Measurements from ENCODE around the gene VPREB1. TPM values are rescaled to one million over a fixed set of nuclear protein-coding genes. Genes with fewer than 3 reads are reported as not detected.
A peak's percentile ranks its signal among the peaks of the same experiment; 100 is the strongest.

Gene VPREB1
- total RNA-seq, 4 donors from 2014 or later, result not detected

DNA sequence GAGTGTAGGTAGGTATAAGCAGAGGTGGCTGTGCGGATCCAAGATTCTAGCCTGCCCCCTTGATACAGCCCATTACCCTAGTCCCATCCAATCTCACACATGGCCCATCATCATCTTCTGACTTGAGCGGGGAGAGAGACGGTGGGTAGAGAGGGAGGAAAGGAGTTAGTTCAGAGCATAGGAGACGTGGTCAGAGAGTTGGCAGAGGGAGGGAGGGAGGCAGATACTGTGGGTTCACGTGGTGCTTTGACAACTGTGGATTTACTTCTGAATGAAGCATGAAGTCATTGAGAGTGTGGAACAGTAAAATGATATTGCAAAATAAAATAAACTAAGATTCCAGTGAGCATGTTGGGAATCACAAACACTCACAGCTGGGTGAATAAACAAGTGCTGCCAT is 31.4 kb upstream of the VPREB1 start:
- H3K36me3 ChIP-seq, result no peaks in the 10 kb centered on the region
- peak; percentile 57 for DNase-seq (ENCODE audit: extremely low spot score)
- no peak overlapping the region for H3K4me3 ChIP-seq
- no peaks in the 10 kb centered on the region for H3K9me3 ChIP-seq
- intact Hi-C loops (cut with DNase I), result no loop called here
- no peak overlapping the region for H3K27ac ChIP-seq (replicated peaks in 1 of 4)
- H3K4me1 ChIP-seq, result no peaks in the 10 kb centered on the region
- TF ChIP-seq POLR2A (IDR thresholded peaks at IDR 0.05; ENCODE audit: low read depth) (no peak), EP300 (IDR thresholded peaks at IDR 0.05) (no peak), POLR2AphosphoS5 (IDR thresholded peaks at IDR 0.05) (no peak)
- TF ChIP-seq, protein P1, sequence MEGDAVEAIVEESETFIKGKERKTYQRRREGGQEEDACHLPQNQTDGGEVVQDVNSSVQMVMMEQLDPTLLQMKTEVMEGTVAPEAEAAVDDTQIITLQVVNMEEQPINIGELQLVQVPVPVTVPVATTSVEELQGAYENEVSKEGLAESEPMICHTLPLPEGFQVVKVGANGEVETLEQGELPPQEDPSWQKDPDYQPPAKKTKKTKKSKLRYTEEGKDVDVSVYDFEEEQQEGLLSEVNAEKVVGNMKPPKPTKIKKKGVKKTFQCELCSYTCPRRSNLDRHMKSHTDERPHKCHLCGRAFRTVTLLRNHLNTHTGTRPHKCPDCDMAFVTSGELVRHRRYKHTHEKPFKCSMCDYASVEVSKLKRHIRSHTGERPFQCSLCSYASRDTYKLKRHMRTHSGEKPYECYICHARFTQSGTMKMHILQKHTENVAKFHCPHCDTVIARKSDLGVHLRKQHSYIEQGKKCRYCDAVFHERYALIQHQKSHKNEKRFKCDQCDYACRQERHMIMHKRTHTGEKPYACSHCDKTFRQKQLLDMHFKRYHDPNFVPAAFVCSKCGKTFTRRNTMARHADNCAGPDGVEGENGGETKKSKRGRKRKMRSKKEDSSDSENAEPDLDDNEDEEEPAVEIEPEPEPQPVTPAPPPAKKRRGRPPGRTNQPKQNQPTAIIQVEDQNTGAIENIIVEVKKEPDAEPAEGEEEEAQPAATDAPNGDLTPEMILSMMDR (IDR thresholded peaks at IDR 0.05), result no peak
- H3K27me3 ChIP-seq, result peaks cover 0 to 34% (median 3%) of the 10 kb centered on the region in 4 donors
- 34% methylated on average over 5 of the region's 5 CpGs for WGBS

DNA sequence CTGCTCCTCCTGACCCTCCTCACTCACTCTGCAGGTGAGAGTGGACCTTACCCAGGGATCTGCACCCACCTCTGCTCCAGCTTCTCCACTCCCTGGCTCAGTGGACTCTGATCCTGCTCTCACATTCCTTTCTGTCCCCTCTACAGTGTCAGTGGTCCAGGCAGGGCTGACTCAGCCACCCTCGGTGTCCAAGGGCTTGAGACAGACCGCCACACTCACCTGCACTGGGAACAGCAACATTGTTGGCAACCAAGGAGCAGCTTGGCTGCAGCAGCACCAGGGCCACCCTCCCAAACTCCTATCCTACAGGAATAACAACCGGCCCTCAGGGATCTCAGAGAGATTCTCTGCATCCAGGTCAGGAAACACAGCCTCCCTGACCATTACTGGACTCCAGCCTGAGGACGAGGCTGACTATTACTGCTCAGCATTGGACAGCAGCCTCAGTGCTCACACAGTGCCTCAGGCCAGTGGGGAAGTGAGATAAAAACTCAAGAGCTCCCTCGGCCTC is 29.7 kb upstream of the VPREB1 start:
- 70% methylated on average over 5 of the region's 5 CpGs for WGBS
- intact Hi-C loops (cut with DNase I), result no loop called here
- Histone ChIP-seq H3K27me3 (peaks cover 0 to 30% (median 3%) of the 10 kb centered on the region in 4 donors), H3K4me3 (no peak overlapping the region), H3K9me3 (no peaks in the 10 kb centered on the region), H3K36me3 (no peaks in the 10 kb centered on the region), H3K4me1 (no peaks in the 10 kb centered on the region), H3K27ac (replicated peaks in 1 of 4) (no peak overlapping the region)
- no peak for TF ChIP-seq EP300 (IDR thresholded peaks at IDR 0.05)
- no peak for TF ChIP-seq POLR2AphosphoS5 (IDR thresholded peaks at IDR 0.05)
- TF ChIP-seq, protein P1 (IDR thresholded peaks at IDR 0.05), result no peak
- no peak for TF ChIP-seq POLR2A (IDR thresholded peaks at IDR 0.05; ENCODE audit: low read depth)
- no peak for DNase-seq (ENCODE audit: extremely low spot score)

DNA sequence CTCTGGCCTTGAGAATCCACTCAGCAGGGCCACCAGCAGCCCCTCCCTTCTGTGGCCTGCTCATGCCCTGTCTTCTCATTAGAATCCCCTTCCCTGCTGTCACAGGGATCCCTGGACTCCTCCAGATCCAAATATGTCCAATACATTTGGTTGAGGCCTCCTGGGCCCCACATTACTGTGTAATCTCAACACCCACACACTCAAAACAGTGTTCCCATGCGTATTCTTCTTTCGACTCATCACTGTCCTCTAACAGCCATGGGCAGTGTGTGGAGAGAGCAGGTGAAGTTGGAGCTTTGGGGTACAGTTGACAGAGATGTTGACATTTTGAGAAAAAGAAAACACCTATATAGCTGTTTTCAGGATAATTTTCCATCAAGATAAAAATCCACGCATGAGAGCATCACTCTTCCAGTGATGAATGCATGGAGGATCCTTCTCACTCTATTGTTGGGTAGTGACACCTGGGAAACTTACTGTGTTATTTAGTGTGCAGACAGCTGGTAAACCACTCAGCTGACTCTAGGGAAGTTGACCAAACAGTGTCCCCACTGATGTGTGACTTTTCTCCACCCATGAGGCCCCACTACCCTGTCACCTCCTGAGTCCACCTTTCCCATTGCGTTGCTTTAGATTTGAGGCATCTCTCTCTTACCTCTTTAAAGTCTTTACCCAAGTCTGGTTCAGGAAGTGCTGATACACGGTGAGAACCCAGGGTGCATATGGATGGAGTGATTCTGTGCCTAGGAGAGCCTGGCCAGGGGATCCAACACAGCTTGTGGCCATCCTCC is 28.7 kb upstream of the VPREB1 start:
- Histone ChIP-seq H3K36me3 (no peaks in the 10 kb centered on the region), H3K27ac (replicated peaks in 1 of 4) (no peak overlapping the region), H3K27me3 (peaks cover 0 to 20% (median 0%) of the 10 kb centered on the region in 4 donors), H3K4me1 (no peaks in the 10 kb centered on the region), H3K4me3 (no peak overlapping the region), H3K9me3 (no peaks in the 10 kb centered on the region)
- TF ChIP-seq, protein P1 (IDR thresholded peaks at IDR 0.05), result no peak
- no peak for TF ChIP-seq EP300 (IDR thresholded peaks at IDR 0.05)
- no peak for TF ChIP-seq POLR2AphosphoS5 (IDR thresholded peaks at IDR 0.05)
- no peak for TF ChIP-seq POLR2A (IDR thresholded peaks at IDR 0.05; ENCODE audit: low read depth)
- DNase-seq (ENCODE audit: extremely low spot score), result no peak
- intact Hi-C loops (cut with DNase I), result no loop called here
- 80% methylated on average over 5 of the region's 5 CpGs for WGBS

GRCh38 chr22:22216450-22216959 is 28.1 kb upstream of the VPREB1 start:
- no peak for DNase-seq (ENCODE audit: extremely low spot score)
- TF ChIP-seq EP300 (IDR thresholded peaks at IDR 0.05) (no peak), POLR2A (IDR thresholded peaks at IDR 0.05; ENCODE audit: low read depth) (no peak), POLR2AphosphoS5 (IDR thresholded peaks at IDR 0.05) (no peak)
- TF ChIP-seq, protein P1 (IDR thresholded peaks at IDR 0.05), result no peak
- H3K4me1 ChIP-seq, result no peaks in the 10 kb centered on the region
- H3K27me3 ChIP-seq, result peaks cover 0 to 13% (median 0%) of the 10 kb centered on the region in 4 donors
- H3K27ac ChIP-seq (replicated peaks in 1 of 4), result no peak overlapping the region
- 84% methylated on average over 3 of the region's 4 CpGs for WGBS
- intact Hi-C loops (cut with DNase I), result no loop called here
- no peaks in the 10 kb centered on the region for H3K36me3 ChIP-seq
- no peaks in the 10 kb centered on the region for H3K9me3 ChIP-seq
- H3K4me3 ChIP-seq, result no peak overlapping the region
